HCEC 1CT (cell line): ENCODE data around the gene ABHD2.
"Not testable (repeated sequence)": the region's sequence is repeated elsewhere in the genome, so short reads cannot be mapped to it uniquely, and the experiment has no call there.

ENCODE experiments used
- DNase-seq: peaks from one replicate; pipeline ENCODE4 v3.0.0-alpha.2; 2017

The ABHD2 gene

GRCh38 chr15:89141159-89141558 lies 52.9 kb downstream of the ABHD2 start:
- not testable (repeated sequence) for DNase-seq

GRCh38 chr15:89141885-89142284 lies 53.6 kb downstream of the ABHD2 start:
- DNase-seq, result no peak

- no peak for DNase-seq
Measured at GRCh38 chr15:89142423-89142822, 54.2 kb downstream of the ABHD2 start.

- DNase-seq, result peak; percentile 92
Measured at GRCh38 chr15:89143503-89144162, 55.4 kb downstream of the ABHD2 start.

GRCh38 chr15:89144491-89144890 lies 56.2 kb downstream of the ABHD2 start:
- DNase-seq, result no peak

- no peak for DNase-seq
Measured at GRCh38 chr15:89146366-89146765, 58.1 kb downstream of the ABHD2 start.

- DNase-seq, result no peak
Measured at GRCh38 chr15:89148126-89148525, 59.9 kb downstream of the ABHD2 start.

GRCh38 chr15:89149501-89150101 lies 61.3 kb downstream of the ABHD2 start:
- DNase-seq, result no peak

GRCh38 chr15:89150287-89150686 lies 62.0 kb downstream of the ABHD2 start:
- no peak for DNase-seq

GRCh38 chr15:89150762-89151664 lies 62.8 kb downstream of the ABHD2 start:
- DNase-seq, result no peak

GRCh38 chr15:89155122-89155521 lies 66.9 kb downstream of the ABHD2 start:
- no peak for DNase-seq

- no peak for DNase-seq
Measured at GRCh38 chr15:89155656-89156055, 67.4 kb downstream of the ABHD2 start.

GRCh38 chr15:89157061-89157460 lies 68.8 kb downstream of the ABHD2 start:
- no peak for DNase-seq

- DNase-seq, result no peak
Measured at GRCh38 chr15:89157918-89158564, 69.8 kb downstream of the ABHD2 start.

- no peak for DNase-seq
Measured at GRCh38 chr15:89161666-89162065, 73.4 kb downstream of the ABHD2 start.

- no peak for DNase-seq
Measured at GRCh38 chr15:89163271-89164055, 75.2 kb downstream of the ABHD2 start.

GRCh38 chr15:89164712-89165211 lies 76.5 kb downstream of the ABHD2 start:
- no peak for DNase-seq

GRCh38 chr15:89165677-89166076 lies 77.4 kb downstream of the ABHD2 start:
- DNase-seq, result no peak

- DNase-seq, result peak; percentile 45
Measured at GRCh38 chr15:89167267-89168176, 79.3 kb downstream of the ABHD2 start.

GRCh38 chr15:89168316-89168833 lies 80.1 kb downstream of the ABHD2 start:
- DNase-seq, result no peak

- DNase-seq, result no peak
Measured at GRCh38 chr15:89170364-89170763, 82.1 kb downstream of the ABHD2 start.
